ENCODE measurements around the gene ODF2. TPM values are rescaled to one million over a fixed set of nuclear protein-coding genes. Genes with fewer than 3 reads are reported as not detected.

Gene ODF2
- 26.0 to 31.1 TPM (median 28.6 TPM) in 5 replicates for total RNA-seq (2022; extraction: Qiagen RNA extraction)

GRCh38 chr9:128455849-128456612, at the start of gene ODF2:
ODF2 (plus strand) TSS chr9:128456006; CDS start chr9:128456092, 86 bp downstream.

DNA sequence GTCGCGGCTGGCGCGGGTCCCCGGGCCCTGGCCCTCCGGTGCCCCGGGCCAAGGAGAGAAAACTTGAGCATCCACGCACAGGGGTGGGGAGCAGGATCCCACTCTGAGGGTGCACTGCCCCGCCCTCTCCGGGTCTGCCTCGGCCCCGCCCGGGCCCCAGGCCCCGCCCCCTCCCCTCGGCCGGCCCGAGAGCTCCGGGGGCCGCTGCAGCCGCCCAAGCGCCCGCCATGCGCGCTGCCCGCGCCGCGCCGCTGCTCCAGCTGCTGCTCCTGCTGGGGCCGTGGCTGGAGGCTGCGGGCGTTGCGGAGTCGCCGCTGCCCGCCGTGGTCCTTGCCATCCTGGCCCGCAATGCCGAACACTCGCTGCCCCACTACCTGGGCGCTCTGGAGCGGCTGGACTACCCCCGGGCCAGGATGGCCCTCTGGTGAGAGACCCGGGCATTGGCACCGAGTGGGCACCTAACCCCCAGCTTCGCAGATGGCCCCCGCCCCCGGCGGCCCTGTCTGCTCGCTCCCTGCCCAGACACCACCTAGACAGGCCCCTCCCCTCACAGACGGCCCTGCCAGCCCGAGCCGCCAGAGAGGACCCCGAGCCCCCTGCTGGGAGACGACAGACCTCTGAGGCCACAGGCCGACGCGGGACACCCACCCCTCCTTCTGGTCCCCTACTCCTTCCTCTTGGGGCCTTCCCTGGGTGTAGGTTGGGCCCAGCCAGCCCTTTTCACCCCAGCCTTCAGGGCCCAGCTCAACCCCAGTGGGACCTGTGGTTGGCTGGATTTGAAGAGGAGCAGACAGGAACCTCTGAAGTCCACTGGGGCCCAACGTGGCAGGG, 34.9 kb upstream of the ODF2 start, which contains the start of gene CERCAM:
CERCAM (plus strand) TSS at position 207 of the 831 bp plus-strand sequence; CDS start at position 228, 21 bp downstream.

GRCh38 chr9:128504485-128505413, 48.9 kb downstream of the ODF2 start, which contains the start of gene GLE1:
GLE1 (plus strand) TSS chr9:128504719; CDS start chr9:128504806, 87 bp downstream.

Other genes starting within 250 kb of the ODF2 start
- 38.8 to 54.8 TPM (median 46.5 TPM) in 5 replicates for gene GOLGA2, start 180.0 kb upstream of the ODF2 start, total RNA-seq (2022; extraction: Qiagen RNA extraction)
- 41.5 to 51.4 TPM (median 46.9 TPM) in 5 replicates for gene SWI5, start 179.7 kb upstream of the ODF2 start, total RNA-seq (2022; extraction: Qiagen RNA extraction)
- gene TRUB2, start 133.6 kb upstream of the ODF2 start, total RNA-seq (2022; extraction: Qiagen RNA extraction), result 40.0 to 56.0 TPM (median 51.8 TPM) in 5 replicates
- gene COQ4, start 133.2 kb upstream of the ODF2 start, total RNA-seq (2022; extraction: Qiagen RNA extraction), result 47.6 to 64.3 TPM (median 63.2 TPM) in 5 replicates
- 38.8 to 52.9 TPM (median 48.0 TPM) in 5 replicates for gene SLC27A4, start 115.5 kb upstream of the ODF2 start, total RNA-seq (2022; extraction: Qiagen RNA extraction)
- gene URM1, start 84.6 kb upstream of the ODF2 start, total RNA-seq (2022; extraction: Qiagen RNA extraction), result 65.5 to 89.4 TPM (median 85.3 TPM) in 5 replicates
- gene CERCAM, start 35.1 kb upstream of the ODF2 start, total RNA-seq (2022; extraction: Qiagen RNA extraction), result 32.0 to 43.1 TPM (median 38.8 TPM) in 5 replicates
- gene GLE1, start 48.7 kb downstream of the ODF2 start, total RNA-seq (2022; extraction: Qiagen RNA extraction), result 28.7 to 31.7 TPM (median 30.8 TPM) in 5 replicates
- 142 to 153 TPM (median 151 TPM) in 5 replicates for gene SPTAN1, start 96.6 kb downstream of the ODF2 start, total RNA-seq (2022; extraction: Qiagen RNA extraction)
- 92.7 to 147 TPM (median 145 TPM) in 5 replicates for gene DYNC2I2, start 200.8 kb downstream of the ODF2 start, total RNA-seq (2022; extraction: Qiagen RNA extraction)
- 387 to 607 TPM (median 394 TPM) in 5 replicates for gene SET, start 233.2 kb downstream of the ODF2 start, total RNA-seq (2022; extraction: Qiagen RNA extraction)
- 11.0 to 19.9 TPM (median 15.3 TPM) in 5 replicates for gene PKN3, start 246.5 kb downstream of the ODF2 start, total RNA-seq (2022; extraction: Qiagen RNA extraction)